Spleen (tissue), 7 donors: ENCODE results near the gene IRX2.

Experiments
- CTCF ChIP-seq, 11 experiments: fragments of 200-600 bp in 7 of 11; fragments of 450-650 bp in 4 of 11; sonication (generic) in 4 of 11; IDR thresholded peaks in 8 of 11; conservative IDR thresholded peaks in 3 of 11; 1 replicate in 7 of 11; 2 replicates in 4 of 11; pipeline versions ENCODE4 v1.4.0 to v1.8.0; 2016 to 2021; ENCODE audit warnings: antibody characterized with exemption in 11 of 11, inconsistent platforms in 4 of 11, mild to moderate bottlenecking in 1 of 11
- POLR2A ChIP-seq, 3 donors: fragments of 450-650 bp; IDR thresholded peaks; one replicate each; pipeline ENCODE4 v1.5.1; 2017; ENCODE audit warnings: antibody characterized with exemption in 3 of 3, mild to moderate bottlenecking in 1 of 3
- POLR2AphosphoS5 ChIP-seq, 3 donors: sonication (generic); formaldehyde crosslinking; IDR thresholded peaks; one replicate each; pipeline ENCODE4 v1.5.1; 2017; ENCODE audit warnings: antibody characterized with exemption in 3 of 3
- donor health status: DM: no; HTN: no; CAD: no; lungs with moderate emphysema.
- donor health status: DM: no; HTN: no; CAD: no.
- donor health status: DM: no; HTN: no; CAD: no.

- TF ChIP-seq CTCF (IDR thresholded peaks at IDR 0.05 in 8 of 11, conservative IDR thresholded peaks at IDR 0.05 in 3 of 11): no peak
- TF ChIP-seq POLR2A (IDR thresholded peaks at IDR 0.05): no peak
- no peak for TF ChIP-seq POLR2AphosphoS5 (IDR thresholded peaks at IDR 0.05)
Measured at GRCh38 chr5:2714805-2715204, 36.7 kb downstream of the IRX2 start.
